HG03520 (cell line): ENCODE measurements around the gene FHOD3.

Experiments
- ATAC-seq: cut with Tn5 transposase; IDR thresholded peaks from one replicate; pipeline ENCODE4 v1.9.1; 2021; ENCODE audit warnings: mild to moderate bottlenecking, moderate library complexity; ENCODE audit not compliant: unreplicated experiment

FHOD3 gene

GRCh38 chr18:36321658-36322407 lies 24.3 kb downstream of the FHOD3 start:
- no peak for ATAC-seq

- no peak for ATAC-seq
These were observed 24.9 kb downstream of the FHOD3 start for GRCh38 chr18:36322408-36322728.

GRCh38 chr18:36322734-36323133 lies 25.2 kb downstream of the FHOD3 start:
- ATAC-seq, result no peak

- ATAC-seq, result no peak
These were observed 25.9 kb downstream of the FHOD3 start for GRCh38 chr18:36323421-36323820.

DNA sequence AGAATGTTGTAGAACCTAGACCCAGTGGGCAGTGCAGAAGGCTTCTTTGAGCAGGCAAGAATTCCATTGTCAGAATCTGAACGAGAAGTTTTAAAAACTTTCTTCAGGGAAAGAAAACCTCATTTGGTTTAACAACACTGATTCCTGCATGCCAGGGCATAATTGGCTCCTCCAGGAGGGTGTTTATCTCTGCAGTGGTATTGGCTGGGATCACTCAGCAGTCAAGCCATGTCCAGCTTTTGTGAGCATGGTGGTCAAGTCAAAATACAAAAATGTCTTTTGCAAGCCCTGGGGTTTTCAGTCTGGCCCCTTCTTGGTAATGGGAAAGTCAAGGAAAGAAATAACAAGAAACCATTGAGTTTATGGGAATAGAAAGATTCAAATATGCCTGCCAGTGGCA lies 28.3 kb downstream of the FHOD3 start:
- ATAC-seq, result no peak

DNA sequence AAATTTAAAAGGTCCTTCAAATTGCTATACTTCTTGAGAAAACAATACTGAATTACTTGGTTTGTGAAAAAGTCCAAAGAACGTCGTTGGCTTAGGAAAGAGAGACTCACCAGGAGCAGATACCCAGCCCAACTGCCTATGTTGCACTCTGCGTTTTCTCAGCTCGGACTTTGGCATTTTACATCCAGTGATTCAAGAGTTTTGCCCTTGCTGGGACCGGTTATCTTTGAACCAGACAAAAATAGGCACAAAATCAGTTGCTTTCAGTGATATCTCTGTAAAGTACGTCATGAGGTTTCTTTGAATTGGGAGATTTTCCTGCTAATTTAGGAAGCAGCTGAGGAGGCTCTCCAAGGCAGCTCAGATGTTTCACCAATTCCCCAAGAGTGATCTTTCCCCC lies 29.3 kb downstream of the FHOD3 start:
- ATAC-seq, result no peak

DNA sequence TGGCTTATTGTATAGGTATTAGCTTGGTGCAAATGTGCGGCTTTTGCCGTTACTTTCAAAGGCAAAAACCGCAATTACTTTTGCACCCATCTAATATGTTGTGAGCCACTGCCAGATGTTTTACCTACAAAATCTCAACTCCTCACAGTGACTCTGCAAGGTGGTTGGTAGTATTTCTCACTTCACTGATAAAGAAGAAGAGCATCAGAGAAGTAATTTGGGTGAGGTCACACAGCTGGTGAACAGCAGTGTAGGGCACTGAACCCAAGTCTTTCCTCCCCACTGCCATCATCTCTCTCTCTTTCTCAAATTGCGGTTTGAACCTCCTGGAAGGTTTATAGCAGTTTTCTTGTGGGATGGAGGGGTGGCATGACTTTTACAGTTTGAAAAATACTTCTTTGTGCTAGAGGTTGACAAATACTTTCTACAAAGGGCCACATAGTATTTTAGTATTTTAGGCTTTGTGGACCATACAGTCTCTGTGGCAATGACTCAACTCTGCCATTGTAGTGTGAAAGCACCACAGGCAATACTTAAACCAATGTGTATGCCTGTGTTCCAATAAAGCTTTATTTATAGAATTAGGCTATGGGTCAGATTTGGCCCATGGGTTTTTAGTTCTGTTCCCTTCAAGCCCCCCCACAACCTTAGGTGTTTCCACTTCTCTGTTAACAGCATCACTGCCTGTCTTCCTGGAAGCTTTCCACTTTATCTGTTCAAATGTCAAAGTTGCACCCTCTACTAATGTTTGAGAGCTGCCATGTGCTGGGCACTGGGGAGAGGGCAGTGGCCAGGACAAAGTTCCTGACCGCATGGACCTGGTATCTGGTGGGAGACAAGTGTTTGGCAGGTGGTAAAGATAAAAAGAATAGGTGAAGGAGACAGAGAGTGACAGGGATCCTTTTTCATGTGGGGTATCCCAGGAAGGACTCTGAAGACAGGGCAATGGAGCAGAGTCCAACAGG lies 30.1 kb downstream of the FHOD3 start:
- no peak for ATAC-seq

DNA sequence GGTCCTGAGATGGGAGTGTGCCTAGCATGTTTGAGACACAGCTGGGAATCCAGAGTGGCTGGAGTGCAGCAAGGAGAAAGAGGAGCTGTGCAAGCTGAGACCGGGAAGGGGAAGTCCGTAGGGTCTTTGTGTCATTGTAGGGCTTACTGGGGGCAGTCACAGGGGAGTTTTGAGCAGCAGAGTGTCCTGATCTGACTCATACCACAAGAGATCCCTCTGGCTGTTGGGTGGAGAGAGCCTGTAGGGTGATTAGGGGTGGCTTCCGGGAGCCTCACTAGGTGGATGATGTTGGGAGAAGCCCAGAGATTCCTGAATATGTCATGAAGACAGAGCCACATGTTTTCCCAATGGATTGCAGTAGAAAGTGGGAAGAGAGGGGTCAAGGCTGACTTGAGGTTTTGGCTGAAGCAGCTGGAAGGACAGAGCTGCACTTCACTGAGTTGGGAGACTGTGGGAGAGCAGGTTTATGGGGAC lies 30.9 kb downstream of the FHOD3 start:
- peak; percentile 49 for ATAC-seq

DNA sequence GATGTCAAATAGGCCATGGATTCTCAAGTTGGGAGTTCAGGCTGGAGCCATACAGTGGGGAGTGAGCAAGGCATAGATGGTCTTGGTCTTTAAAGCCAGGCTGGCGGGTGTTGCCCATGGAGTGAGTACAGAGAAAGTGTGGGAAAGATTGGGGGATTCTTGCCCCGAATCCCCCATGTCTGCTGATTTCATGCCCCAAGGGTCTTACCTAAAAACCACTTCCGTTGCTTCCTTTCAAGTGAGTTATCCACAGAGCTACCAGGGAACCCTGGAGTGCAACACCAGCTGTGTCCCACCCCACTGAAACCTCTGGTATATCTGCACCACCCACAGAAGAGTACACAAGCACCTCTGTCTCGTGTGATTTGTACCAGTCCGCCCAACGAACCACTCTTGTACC lies 31.4 kb downstream of the FHOD3 start:
- no peak for ATAC-seq

DNA sequence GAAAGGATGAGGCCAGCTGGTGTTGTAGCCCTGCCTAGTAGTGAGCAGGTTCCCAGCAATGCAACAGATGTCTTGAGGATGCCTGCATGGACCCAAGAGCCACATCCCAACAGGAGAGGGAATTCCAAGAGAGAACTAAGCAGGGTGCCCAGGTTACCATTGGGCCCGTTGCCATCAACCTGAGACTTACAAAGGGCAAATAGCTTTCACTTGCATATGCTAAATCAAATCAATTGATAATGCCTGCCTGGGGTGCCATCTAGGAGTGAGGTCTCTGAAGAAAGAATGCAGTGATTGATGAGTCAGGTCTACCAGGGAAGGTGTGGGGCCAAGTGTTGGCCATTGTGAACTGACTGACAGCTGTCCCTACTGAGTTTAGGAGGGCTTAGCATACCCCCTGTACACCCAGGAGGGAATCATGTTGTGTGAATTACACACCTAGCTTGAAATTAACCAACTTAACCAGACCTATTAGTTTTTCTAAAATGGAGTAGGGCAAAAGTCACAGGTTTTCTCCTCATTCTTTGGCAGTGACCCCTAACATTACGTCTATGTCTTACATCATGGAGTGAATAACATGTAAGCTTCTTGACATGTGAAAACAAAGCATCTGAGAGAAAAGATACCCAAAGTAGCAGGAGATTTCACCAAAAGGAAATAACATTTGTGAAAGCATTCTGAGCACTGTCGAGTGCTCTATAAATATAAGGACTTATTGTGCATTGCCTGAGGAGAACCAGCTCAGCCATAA lies 32.3 kb downstream of the FHOD3 start:
- ATAC-seq, result no peak

GRCh38 chr18:36330435-36331052 lies 33.0 kb downstream of the FHOD3 start:
- no peak for ATAC-seq

DNA sequence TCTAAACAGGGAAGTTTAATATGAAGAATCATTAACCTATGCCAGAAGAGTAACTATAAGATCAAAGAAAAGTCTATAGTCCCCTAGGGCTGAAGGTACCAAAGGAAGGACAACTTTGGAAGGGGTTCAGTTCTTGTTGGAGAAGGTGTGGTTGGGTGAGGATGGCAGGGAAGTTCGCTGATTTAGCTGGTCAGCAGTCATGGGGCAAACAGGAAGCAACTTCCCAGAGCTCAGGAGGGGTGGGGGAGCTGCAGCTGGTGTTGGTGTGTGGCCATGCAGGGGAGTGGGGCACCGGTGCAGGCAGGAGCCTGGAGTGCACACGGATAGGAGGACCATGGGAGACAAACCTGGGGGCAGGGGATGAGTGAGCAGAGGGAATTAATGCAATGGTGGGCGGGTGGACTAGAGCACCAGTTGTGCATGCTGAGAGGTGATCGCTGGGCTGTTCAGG lies 34.0 kb downstream of the FHOD3 start:
- ATAC-seq, result no peak

GRCh38 chr18:36333414-36333813 lies 35.9 kb downstream of the FHOD3 start:
- ATAC-seq, result no peak

DNA sequence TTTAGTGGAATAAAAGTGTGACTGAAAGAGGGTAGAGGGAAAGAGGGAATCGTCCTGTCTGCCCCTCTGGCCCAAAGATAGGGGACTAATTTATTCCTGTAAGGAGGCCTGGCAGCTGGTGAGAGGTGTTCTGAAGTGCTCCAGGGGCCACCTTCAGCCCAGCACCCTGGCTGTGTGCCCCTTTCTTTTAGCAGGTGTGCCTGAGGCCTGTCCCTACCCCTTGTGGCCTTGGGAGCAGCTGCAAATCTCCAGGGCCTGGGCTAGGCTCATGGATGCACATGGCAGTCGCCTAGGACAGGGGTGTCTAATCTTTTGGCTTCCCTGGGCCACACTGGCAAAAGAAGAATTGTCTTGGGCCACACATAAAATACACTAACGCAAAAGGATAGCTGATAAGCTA lies 37.3 kb downstream of the FHOD3 start:
- ATAC-seq, result no peak

DNA sequence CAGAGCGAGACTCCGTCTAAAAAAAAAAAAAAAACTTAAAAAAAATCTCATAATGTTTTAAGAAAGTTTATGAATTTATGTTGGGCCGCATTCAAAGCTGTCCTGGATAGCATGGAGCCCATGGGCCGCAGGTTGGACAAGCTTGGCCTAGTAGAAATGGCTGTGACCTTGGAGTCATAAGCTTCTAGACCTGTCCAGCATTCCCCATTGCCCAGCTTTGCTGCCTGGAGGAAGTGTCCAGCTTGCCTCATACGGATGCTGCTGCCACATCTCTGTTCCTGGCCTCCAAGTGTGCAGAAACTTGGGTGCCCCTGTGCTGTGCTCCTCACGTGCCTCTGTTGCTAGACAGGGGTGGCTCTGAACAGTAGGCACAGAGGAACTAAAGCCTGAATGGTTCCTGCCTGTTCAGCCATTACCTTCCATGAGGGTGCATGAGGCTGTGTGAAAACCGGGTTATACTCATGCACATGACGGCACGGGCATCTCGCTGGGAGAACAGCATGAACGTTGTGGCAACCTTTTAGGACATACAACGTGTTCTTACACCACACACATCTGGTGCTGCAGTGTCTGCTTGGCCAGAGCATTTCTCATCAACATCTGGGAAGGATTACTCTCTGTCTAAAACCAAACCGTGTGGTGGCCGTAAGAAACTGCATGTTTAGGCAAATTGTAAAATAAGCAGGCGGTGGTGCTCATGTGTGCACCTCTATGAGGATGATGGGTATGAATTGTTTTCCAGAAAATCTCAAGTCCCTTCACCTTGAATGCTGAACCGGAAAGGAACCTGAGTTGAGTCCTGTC lies 38.2 kb downstream of the FHOD3 start:
- no peak for ATAC-seq

DNA sequence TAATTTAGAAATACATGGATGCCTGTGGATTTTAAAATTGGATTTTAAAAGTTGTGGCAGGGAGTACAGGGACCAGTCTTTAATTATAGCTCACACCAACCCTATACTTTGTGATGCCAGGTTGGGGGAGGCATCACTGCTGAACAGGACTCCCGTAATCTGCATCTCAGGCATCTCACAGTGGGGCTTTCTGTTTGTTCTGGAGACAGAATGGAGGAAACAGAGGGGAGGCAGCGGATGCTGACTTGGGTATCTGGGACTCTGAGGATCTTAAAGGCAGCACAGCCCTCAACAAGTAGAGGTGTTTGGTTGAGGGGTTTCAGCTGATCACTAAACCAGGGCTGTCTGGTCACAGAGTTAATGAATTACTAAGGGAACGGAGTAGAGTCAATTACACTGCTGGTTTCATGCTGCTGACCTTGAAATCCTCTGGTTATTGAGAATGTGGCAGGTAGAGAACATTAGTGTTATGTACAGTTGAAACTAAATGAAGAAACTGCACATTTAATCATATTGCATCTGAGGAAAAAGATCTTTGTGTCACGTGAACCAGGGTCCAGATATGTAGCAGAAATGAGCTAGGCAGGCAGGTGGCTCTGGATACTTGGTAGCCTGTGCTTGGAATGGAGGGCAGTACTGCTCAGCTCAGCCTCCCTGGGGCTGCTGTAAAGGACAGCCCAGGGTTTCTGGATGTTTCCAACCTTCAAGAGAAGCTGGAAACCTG lies 40.3 kb downstream of the FHOD3 start:
- ATAC-seq, result no peak

- ATAC-seq, result no peak
These were observed 41.0 kb downstream of the FHOD3 start for GRCh38 chr18:36338403-36338933.

- no peak for ATAC-seq
These were observed 42.7 kb downstream of the FHOD3 start for GRCh38 chr18:36340246-36340645.

DNA sequence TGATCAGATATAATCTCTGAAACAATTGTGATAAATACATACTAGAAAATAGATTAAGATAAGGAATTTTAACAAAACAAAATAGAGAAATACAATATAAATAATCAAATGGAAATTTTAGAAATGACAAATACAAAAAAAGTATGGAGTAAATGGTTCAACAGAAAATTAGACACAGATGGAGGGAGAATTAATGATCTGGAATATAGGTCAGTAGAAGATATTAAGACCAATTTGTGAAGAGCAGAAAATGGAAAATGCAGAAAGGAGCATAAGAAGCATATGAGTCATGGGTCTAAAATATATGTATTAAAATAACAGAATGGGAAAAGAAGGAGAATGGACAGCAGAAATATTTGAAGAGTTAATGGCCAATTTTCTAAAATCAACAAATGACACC lies 44.4 kb downstream of the FHOD3 start:
- no peak for ATAC-seq
